Activated CD8-positive, alpha-beta memory T cell treated with anti-CD3 and anti-CD28 coated beads, Interleukin-2, amount 50 U/mL, for 24 hours (primary cell): ENCODE results near the gene RTEL1.
"Not testable (repeated sequence)": the region's sequence is repeated elsewhere in the genome, so short reads cannot be mapped to it uniquely, and the experiment has no call there.

Source experiments
- DNase-seq: peaks from one replicate; pipeline ENCODE4 v3.0.0-alpha.2; 2020; ENCODE audit errors: extremely low read depth

RTEL1 gene

DNA sequence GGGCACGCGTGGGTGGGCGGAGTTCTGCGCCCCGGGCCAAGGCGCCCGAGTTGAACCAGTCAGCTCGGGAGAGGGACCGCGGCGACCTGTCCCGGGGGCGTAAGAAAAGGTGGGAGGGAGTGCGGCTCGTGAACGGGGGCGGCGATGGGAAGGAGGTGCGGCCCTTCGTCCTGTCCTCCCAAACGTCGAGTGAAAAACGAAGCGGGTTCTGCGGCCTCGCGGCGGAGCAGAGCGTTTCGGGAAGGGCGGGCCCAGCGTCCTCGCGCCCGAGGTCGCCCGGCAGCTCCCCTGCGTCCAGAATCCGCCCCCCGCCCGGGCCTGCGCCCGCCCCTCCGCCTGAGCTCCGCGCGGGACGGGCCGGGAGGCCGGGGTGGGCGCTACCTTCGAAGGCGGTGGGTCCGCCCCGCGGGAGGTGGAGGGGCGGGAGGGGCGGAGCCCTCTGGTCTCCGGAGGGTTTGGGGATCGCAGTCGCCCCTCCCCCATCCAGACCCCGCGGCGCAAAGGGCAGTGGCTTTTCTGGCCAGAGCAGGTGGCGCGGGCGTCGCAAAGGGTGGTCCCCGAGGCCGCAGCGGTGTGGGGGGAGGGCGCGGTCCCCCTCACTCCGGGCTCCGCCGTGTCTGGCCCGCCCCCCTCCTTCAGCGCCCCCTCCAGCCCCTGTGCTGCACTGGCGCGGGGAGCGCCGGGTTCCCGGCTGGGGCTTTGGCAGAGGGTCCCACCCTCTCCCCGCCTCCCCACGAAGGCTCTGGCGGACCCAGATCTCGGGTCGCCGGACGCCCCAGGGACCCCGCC is 5.7 kb upstream of the RTEL1 start:
- DNase-seq = no peak

DNA sequence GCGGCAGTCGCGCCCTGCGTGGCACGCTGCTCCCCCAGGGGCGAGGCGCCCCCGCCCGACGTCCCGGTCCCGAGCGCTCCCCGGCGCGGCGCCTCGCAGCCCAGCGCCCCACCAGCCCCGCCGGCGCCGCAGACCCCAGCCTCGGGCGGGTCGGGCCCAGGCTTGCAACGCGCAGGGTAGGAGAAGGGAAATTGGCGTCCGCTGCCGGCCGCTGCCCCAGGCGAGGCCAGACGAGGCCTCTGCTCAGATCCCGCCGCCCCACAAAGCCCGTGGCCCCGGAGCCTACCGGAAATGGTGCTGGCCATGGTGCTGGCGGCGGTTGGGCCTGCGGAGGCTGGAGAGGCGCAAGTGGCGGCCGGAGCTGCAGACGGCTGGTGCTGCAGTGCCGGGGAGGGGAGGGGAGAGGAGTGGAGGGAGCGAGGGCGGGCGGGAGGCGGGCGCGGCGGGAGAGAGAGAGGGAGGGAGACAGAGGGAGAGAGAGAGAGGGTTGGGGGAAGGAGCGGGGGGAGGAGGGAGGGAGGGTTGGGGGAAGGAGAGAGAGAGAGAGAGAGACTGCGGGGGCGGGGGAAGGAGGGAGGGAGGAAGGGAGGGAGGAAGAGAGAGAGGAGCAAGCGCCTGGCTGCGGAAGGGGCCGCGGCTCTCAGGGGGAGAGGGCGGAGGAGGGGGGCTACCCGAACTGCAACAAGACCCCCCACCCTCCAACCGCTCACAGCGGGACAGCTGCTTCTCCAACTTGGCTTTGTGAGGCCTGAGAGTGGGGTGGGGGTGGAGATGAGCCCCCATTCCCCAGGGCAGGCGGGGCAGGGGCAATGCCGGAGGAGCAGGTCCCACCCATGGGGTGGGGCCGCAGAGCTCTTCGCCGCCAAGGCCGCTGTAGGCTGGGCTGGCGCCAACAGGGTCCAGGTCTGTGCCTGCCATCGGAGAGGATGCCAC is 4.8 kb upstream of the RTEL1 start, which contains the start of gene STMN3:
Gene STMN3 (minus strand): TSS at position 384 of the 933 bp plus-strand sequence. CDS start 79 bp downstream, at position 305.
- DNase-seq = no peak

DNA sequence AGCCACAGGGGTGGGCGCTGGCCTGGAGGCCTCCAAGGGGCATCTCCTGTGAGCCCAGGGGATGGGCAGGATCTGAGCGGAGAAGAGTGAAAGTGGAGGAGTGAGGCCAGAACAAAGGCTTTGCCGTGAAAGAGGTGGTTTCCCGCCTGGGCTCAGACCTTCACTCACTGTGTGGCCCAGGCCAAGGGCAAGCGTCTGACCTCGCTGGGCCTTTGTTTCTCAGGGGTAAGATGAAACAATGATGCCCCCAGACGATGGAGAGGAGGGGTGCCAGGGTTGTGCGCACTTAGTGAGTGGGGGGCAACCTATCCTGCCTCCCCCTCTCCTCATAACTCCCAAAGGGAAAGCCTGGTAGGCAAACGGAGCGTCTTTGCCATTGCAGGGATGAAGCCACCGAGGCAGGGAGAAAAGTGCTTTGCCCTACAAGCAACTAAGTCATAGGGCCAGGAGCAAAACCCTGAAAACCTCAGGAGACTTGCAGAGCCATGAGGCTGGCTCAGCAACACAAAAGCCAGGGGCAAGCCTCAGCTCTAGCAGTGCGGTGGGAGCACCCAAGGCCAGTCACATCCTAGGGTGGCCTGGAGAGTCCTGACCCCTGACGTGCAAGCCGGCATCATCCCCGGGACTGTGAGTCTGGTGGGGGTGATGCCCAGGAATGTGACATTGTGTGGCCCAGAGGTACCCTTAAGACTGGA is 4.0 kb upstream of the RTEL1 start:
- no peak for DNase-seq

DNA sequence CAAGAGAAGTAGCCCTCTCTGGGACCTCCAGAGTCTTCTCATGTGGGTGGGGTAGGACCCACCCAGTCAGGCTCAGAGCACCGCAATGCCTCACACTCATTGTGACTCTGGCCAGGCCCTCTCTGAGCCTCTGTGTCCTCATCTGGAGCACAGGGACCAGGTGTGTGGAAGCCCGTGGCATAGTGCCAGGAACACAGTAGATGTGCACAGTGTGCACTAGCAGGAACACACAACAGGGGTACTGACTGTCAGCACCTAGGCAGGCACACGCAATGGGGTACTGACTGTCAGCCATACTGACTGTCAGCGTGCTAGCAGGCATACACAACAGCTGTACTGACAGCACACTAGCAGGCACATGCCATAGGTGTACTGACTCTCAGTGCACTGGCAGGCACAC is 2.9 kb upstream of the RTEL1 start:
- no peak for DNase-seq

DNA sequence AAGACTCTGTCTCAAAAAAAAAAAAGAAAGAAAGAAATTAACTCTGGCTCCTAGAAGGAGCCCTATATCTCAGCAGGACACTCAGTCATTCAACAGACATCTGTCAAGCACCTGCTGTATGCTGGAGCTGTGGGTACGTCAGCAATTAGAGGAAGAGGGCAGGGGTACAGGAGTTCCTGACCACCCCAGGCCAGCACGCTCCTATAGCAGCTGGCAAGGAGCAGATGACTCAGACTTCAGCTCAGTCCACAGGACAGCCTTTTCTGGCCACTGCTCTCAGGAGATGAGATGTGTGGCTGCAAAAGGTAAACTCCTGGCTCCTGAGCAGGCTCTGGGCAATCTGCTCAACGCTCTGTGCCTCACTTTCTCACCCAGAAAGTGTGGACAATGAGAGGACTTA is 1.7 kb upstream of the RTEL1 start:
- no peak for DNase-seq

DNA sequence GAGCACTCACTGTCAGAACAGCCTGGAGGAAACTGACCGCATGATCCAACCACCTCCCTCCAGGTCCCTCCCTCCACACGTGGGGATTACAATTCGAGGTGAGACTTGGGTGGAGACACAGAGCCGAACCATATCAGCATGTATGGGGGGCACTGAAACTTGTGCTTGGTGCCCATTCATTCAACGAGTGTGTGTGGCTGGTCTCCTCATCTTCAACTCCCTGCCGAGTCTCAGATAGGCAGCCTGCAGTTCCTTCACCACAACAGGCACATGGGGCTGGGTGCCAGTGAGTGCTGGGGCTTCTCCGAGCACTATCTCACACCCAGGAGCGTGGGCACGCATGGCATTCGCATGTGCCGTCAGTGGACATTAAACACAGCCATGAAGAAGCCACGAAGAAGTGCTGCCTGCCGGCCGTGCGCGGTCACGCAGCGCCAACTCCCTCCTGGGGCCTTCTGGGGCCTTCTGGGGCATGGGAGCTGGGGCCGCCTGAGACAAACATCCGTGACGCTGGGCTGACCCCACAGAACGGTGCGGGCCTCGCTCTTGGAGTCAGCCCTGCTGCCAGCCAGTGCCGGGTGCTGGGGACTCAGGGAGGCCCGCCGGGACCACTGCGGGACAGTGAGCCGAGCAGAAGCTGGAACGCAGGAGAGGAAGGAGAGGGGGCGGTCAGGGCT is 714 bp upstream of the RTEL1 start:
- DNase-seq = no peak

DNA sequence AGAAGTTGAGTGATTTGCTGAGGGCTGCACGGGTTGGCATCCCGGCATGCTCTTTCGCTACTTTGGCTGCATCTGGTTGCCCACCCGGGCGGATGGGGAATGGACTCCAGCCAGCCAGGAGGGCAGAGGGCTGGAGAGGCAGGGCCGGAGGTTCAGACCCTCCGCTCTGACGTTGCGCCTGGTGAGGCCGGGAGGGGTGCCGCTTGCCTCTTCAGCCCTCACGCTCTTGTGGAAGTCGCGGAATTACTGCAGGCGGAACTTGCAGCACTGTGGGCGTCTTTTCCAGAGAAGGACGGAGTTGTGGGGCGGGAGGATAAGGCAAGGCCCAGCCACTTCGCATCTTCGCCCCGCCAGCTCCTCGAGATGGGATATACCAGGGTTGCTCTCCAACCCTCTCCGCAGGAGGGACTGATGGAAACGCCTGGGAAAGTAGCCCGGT is 656 bp downstream of the RTEL1 start:
- DNase-seq = no peak

DNA sequence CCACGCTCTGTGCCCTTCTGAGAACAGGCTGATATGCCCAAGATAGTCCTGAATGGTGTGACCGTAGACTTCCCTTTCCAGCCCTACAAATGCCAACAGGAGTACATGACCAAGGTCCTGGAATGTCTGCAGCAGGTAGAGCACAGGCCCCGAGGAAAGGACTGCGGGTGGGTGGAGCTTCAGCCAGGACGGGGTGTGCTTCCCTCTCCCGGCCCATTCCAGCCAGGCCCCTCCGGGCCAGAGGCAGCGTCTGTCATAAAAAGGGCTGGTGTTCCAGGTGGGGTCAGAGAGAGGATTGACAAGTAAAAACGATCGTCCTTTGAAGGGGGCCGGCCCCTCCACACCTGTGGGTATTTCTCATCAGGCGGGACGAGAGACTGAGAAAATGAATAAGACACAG is 1.3 kb downstream of the RTEL1 start:
- DNase-seq = no peak

DNA sequence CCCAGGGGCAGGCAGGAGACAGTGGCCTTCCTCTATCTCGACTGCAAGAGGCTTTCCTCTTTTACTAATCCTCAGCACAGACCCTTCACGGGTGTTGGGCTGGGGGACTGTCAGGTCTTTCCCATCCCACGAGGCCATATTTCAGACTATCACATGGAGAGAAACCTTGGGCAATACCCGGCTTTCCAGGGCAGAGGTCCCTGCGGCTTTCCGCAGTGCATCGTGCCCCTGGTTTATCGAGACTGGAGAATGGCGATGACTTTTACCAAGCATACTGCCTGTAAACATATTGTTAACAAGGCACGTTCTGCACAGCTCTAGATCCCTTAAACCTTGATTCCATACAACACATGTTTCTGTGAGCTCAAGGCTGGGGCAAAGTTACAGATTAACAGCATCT is 2.1 kb downstream of the RTEL1 start:
- DNase-seq = not testable (repeated sequence)

DNA sequence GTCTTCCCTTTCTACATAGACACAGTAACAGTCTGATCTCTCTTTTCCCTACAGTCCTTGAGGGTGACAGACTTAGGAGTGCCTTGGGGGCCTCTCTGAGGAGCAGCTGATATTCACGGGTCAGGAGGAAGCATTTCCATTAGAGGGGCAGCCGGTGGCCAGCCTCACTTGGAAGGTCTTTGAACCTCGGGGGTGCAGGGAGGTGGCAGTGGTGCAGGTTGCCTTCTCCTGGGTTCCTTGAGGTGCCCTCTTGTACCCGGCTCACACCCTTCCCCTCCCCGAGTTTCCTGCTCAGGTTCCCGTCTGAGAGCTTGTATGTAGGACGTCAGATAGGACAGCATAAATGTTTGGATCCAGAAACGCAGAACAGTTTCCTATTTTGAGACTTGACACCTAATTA is 2.5 kb downstream of the RTEL1 start:
- DNase-seq = no peak

DNA sequence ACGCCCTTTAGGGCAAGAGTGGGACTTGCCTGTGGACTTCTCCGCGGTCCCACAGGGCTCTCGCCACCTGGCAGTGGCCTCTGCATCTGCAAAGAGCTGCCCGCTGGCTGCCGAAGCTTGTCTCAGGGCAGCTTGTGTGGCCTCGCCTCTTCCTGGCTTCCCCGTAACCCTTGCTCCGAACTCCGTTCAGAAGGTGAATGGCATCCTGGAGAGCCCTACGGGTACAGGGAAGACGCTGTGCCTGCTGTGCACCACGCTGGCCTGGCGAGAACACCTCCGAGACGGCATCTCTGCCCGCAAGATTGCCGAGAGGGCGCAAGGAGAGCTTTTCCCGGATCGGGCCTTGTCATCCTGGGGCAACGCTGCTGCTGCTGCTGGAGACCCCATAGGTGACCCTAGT is 3.0 kb downstream of the RTEL1 start:
- no peak for DNase-seq

DNA sequence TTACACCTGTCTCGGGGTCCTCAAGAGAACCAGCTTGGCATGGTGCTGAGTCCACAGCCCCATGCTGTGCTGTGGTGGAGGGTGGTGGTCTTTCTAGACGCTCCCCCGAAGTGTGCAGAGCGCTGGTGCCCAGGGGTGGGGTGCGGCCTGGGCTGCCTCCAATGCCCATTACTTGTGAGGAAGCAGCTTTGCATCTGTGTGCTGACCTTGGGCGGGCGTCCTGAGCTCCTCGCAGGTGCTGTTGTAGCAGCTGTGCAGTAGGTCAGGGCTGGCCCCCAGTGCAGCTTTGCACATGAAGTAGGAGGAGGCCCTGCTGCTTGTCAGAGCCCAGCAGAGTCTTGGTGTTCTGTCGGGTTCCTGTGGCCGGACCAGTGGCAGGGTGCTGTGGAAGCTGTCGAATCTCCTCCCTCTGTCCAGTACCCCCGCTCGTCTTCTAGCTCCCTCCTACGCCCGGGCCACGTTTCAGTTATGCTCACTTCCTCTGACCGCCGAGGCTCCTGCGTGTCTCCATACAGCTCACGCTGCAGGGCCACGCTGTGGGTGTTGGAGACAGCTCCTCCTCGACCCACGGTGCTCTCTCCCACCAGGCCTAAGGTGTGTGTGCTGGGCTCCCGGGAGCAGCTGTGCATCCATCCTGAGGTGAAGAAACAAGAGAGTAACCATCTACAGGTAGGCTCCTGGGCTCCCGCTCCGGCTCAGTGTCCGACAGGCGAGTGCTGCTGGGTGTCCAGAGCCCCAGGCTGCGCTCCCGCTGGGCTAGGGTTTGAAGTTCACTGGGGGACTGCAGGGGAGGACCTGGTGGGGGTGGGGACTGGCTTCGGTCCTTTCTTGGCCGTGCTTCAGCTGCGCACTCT is 4.1 kb downstream of the RTEL1 start:
- no peak for DNase-seq

DNA sequence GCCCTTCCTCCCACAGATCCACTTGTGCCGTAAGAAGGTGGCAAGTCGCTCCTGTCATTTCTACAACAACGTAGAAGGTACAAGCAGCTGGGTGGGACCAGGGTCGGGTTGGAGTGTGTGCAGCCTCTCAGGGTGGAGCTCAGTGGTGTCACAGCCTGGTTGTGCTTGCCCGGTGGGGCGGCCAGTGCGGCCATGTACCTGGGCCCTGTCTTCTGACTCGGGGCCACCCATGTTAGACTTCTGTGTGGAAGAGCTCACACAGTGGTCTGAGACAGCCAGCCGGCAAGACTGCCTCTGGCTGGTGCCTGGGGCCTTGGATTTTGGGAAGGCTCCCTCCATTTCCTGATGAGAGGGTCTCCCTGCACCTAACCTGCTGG is 4.7 kb downstream of the RTEL1 start:
- no peak for DNase-seq

DNA sequence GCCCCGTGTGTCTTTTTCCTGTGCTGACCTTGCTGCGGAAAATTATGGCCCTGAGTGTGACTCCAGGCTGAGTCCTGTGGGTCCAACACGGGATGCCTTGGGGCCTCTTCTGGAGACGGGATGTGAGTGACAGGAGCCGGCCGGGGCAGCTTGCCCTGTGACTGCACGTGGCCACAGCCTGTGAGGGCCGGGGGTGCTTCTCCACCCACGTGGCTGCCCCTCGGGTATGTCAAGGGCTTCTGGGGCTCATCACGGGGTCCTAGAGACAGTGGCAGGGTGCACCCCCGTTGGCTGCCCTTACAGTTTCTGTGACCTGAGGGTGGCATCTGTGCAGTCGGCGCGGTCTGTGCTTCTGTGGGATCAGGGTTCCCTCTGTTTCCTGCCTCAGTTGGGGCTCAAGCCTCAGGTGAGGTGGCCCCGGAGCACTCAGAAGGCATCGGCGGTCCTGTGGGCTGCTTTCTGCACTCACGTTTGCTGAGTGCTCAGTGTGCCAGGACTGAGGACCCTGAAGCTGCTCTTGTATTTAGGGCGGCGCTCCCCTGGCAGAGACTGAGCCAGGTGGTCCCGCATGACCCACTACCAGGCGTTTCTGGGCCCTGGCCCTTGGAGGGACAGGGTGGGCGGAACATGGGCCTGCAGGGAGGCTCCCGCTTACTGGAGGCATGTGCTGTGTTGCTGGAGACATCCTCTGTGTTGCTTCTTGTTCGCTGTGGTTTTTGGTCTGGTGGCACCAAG is 5.4 kb downstream of the RTEL1 start:
- no peak for DNase-seq

DNA sequence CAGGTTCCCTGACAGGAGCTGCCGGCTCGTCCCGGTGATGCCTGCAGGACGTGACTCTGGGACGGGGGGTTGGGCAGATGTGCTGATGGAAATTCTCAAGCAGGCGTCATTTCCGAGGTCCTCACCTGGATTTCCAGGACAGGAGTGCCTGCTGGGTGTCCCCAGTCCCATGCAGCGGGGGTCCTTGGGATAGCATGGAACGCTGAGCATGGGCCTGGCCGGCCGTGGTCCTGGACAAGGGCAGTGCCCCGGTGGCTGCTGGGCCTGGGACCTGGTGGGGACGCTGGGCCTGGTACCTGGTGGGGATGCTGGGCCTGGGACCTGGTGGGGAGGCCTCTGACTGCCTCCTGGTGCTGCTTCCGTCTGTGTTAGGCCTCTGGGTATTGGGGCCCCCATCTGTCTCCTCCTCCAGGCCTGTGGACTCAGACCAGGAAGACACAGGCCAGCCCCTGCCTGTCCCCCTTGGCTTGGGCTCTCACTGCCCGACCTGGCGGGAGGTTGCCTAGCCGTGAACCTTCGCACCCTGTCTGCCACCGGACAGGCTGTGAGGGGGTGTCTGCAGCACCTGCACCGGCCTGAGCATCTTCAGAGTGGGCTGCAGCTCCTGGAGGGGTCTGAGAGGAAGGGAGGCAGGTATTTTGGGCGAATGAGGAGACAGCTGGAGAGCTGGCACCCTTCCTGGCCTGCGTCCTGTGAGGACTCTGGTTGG is 6.2 kb downstream of the RTEL1 start:
- DNase-seq = no peak

DNA sequence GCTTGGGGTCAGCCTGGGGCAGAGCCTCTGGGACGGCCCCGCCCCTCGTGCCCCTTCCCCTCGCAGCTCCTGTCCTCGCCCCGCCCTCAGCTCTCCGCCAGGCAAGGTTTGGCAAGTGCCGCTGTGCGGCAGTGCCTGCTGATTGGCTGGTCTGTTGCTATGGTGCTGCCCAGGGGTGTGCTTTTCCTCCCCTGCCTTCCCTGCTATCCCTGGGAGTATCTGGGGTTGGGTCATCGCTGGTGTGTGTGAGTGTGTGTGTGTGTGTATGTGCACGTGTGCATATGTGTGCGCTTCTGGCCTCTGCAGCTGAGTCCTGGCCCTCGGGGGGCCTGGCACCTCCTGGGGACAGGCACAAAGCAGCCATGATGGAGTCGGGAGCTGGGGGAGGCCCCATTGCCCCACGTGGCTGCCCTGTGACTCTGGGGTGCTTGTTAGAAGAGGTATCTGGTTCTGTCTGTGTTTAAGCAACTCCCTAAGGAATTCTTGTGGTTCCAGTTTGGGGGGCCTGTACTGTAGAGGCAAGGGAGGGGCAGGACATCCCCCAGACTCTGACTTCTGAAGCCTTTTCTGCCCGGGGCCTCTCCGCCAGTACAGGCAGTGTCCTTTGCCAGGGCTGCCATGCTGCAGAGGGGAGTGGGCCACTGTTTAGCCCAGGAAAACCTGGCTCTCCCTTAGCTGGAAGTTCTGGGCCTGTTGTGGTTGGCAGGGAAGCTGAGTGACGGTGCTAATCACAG is 6.9 kb downstream of the RTEL1 start:
- no peak for DNase-seq

DNA sequence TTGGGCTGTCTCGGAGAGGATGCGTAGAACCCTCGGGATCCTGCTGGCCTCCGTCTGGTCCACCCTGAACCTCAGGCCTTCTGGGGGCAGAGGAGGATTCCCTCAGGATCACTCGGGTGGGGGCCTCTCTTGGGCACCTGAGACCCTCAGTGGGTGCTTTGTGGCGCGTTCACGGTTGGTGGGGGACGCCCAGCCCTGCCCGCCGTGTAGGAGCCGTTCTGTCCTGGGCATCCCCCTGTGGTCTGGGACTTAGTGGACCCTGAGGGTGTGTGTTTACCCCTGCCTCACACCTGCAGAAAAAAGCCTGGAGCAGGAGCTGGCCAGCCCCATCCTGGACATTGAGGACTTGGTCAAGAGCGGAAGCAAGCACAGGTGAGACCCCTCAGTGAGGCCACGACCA is 7.6 kb downstream of the RTEL1 start:
- no peak for DNase-seq

DNA sequence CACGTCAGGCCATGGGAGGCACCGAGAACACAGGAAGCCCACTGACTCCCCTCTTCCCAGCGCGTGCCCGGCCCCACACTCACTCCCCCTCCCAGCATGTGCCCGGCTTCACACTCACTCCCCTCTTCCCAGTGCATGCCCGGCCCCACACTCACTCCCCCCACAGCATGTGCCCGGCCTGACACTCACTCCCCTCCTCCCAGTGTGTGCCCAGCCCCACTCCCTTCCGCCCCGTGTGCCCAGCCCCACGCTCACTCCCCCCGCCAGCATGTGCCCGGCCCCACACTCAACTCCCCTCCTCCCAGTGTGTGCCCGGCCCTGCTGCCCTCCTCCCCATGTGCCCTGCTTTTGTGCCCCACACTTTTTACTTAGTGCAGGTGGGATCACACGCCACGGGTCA is 9.7 kb downstream of the RTEL1 start:
- no peak for DNase-seq

DNA sequence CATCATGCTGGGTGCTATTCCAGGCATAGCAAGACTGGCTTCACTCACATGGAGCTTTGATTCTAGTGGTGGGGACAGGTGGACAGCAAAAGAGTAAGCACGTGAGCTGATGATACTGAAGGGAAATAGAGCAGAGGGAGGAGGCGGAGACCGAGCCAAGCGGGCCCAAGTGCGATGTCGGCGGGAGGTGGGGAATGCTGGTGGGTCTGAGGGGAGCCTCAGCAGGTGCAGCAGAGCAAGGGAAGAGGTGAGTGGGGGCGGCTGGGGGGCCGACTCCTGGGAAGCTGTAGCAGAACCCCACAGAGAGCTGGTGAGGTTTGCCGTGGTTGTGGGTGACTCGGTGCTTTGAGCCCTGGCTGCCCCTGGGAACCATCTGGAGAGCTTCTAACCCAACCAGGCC is 10.2 kb downstream of the RTEL1 start:
- DNase-seq = no peak
